GM18505 (cell line): Measurements from ENCODE around the gene SETD1B.
"Not testable (repeated sequence)": the region's sequence is repeated elsewhere in the genome, so short reads cannot be mapped to it uniquely, and the experiment has no call there.

Experiments used
- ATAC-seq: cut with Tn5 transposase; IDR thresholded peaks from one replicate; pipeline ENCODE4 v1.9.1; 2021; ENCODE audit not compliant: unreplicated experiment
- POLR2A ChIP-seq: IDR thresholded peaks from 4 replicates; pipeline ENCODE4 v1.6.1; 2011; ENCODE audit warnings: borderline replicate concordance; ENCODE audit not compliant: insufficient read depth, insufficient read length; ENCODE audit errors: extremely low read depth

Gene SETD1B

GRCh38 chr12:121860257-121860656, 56.4 kb downstream of the SETD1B start:
- no peak for TF ChIP-seq POLR2A
- ATAC-seq = no peak

GRCh38 chr12:121860699-121861098, 56.9 kb downstream of the SETD1B start:
- not testable (repeated sequence) for ATAC-seq

DNA sequence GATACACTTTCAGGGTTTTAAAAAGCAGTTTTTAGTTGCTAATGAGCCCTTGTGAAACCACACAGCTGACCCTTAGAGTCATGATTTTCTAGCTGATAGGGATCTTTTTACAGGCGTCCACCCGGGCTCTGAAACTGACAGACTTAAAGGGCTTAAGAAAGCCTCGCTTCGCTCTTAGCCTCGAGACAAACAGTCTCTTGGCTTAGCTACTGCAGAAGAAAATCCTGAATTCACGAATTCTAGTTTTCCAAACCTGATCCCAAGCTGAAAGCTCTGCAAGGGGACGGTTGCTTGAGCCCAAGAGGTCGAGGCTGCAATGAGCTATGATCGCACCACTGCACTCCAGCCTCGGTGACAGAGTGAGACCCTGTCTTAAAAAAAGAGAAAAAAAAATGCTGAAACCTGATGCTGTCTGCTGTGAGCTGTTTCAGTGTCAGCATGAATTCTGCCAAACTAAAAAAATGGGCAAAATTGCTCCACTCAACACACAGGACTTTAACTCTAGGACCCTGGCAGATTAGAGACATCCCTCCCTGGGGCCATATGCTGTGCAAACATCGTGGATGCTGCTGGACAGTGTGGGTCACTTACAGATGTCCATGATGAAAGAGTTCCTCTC, 57.9 kb downstream of the SETD1B start:
- TF ChIP-seq POLR2A = no peak
- ATAC-seq = no peak

DNA sequence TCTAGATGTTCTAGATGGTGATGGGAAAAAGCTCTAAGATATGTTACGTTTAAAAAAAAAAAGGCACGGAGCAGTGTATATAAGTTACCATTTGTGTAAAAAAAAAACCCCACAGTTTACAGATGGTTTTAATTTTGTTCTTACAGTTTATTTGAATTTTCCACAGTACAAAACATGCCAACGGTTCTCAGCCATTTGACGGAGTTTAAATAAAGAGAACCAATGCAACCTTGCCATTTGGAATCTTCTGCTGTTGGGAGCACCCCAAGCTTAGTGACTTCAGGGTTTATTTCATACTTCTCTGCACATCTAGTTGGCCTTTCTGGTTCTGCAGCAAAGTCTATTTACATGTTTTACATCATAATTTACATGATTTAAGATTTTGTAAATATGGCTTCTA, 62.5 kb downstream of the SETD1B start:
- no peak for TF ChIP-seq POLR2A
- no peak for ATAC-seq

GRCh38 chr12:121869229-121869628, 65.4 kb downstream of the SETD1B start:
- ATAC-seq = not testable (repeated sequence)

GRCh38 chr12:121871467-121871866, 67.7 kb downstream of the SETD1B start:
- no peak for TF ChIP-seq POLR2A
- no peak for ATAC-seq

DNA sequence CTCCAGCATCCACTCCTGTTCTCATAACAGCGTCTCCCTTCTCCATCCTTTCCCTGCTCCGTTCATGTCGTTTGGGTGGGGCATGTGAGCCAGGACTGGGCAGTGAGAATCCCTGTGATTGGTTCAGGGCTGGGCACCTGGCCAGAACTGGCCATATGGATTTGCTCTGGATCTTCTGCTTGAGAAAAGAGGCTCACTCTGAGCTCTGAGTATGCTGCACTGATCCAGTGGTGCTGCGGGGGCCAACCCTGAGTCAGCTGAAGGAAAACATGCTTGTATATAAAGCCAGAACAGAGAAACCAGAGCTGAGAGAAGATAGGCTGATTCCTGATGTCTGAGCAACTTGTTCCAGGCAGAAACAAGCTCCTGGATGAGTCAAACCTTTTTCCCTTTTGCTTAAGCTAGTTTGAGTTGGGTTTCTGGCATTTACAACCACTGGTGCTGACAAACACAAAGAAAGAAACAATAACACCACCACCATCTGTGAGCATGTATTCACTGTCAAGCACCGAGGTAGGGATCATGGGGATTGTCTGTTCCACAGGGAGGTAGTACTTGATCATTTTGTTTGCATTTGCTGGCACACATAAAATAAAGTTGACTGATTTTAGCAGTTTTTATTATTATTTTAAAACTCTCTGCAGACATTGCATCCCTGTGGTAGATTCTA, 68.9 kb downstream of the SETD1B start:
- no peak for TF ChIP-seq POLR2A
- no peak for ATAC-seq

- no peak for ATAC-seq
- no peak for TF ChIP-seq POLR2A
These were observed 69.4 kb downstream of the SETD1B start for GRCh38 chr12:121873216-121873569.

DNA sequence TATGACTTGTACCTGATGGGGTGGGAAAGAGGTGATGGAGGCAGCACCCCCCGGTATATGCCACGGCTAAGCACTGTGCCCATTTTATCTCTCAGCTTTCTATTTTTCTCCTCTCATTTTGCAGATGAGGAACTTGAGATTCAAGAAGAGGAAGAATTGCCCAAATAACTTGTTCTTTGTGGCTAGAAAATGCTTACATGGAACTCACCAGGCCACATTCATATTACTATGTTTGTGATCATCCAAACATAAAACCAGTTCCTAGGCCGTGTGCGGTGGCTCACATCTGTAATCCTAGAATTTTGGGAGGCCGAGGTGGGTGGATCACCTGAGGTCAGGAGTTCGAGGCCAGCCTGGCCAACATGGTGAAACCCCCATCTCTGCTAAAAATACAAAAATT, 70.3 kb downstream of the SETD1B start:
- TF ChIP-seq POLR2A = no peak
- ATAC-seq = no peak

DNA sequence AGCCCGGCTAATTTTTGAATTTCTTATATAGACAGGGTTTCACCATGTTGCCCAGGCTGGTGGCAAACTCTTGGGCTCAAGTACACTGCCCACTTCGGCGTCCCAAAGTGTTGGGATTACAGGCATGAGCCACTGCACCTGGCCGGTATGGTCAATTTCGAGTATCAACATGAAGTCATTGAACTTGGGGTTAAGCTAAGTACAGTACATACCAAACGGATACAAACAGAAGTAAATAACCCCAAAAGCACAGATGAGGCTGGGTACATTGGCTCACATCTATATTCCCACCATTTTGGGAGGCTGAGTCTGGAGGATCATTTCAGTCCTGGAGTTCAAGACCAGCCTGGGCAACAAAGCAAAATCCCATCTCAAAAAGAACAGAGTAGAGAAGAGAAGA, 71.8 kb downstream of the SETD1B start:
- no peak for TF ChIP-seq POLR2A
- ATAC-seq = no peak

DNA sequence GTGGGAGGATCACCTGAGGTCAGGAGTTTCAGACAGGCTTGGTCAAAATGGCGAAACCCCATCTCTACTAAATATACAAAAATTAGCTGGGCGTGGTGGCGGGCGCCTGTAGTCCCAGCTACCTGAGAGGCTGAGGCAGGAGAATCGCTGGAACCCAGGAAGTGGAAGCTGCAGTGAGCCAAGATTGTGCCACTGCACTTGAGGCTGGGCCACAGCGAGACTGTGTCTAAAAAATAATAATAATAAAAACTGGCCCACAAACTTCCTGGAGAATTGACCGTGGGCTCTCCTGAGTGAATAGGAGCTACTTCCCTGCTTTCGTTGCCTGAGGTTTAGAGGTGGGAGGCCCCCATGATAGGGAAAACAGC, 72.3 kb downstream of the SETD1B start:
- ATAC-seq = not testable (repeated sequence)
